Muscle of arm (tissue), 12 donors: ENCODE measurements around the gene VASN. TPM values are rescaled to one million over a fixed set of nuclear protein-coding genes. Genes with fewer than 3 reads are reported as not detected.

ENCODE experiments used
- DNase-seq: peaks from one replicate; pipeline ENCODE4 v3.0.0-alpha.2; 2013
- polyA plus RNA-seq, 12 donors: library from polyadenylated mRNA; unstranded; fragments of 120-200 nt; gene quantifications; one replicate each; pipeline ENCODE4 v1.2.1, GENCODE V29; 2013; ENCODE audit not compliant: insufficient read length in 12 of 12

Gene VASN
- polyA plus RNA-seq, 12 donors = 6.2 to 22.1 (median 9.9) TPM; not detected in 1

- no peak for DNase-seq
Observed at GRCh38 chr16:4395055-4395726, 23.5 kb downstream of the VASN start.

GRCh38 chr16:4399001-4399730 lies 27.5 kb downstream of the VASN start:
- DNase-seq = no peak

- DNase-seq = no peak
Observed at GRCh38 chr16:4401094-4401501, 29.4 kb downstream of the VASN start.

- no peak for DNase-seq
Observed at GRCh38 chr16:4401510-4401909, 29.9 kb downstream of the VASN start.

- peak; percentile 86 for DNase-seq
Observed at GRCh38 chr16:4402439-4403132, 30.9 kb downstream of the VASN start.

- no peak for DNase-seq
Observed at GRCh38 chr16:4403133-4403949, 31.7 kb downstream of the VASN start.

GRCh38 chr16:4404247-4404966 lies 32.8 kb downstream of the VASN start:
- DNase-seq = no peak

- DNase-seq = no peak
Observed at GRCh38 chr16:4404967-4405696, 33.5 kb downstream of the VASN start.

GRCh38 chr16:4407543-4408322 lies 36.1 kb downstream of the VASN start:
- no peak for DNase-seq

- DNase-seq = no peak
Observed at GRCh38 chr16:4408323-4408690, 36.7 kb downstream of the VASN start.

GRCh38 chr16:4409081-4409932 lies 37.7 kb downstream of the VASN start:
- no peak for DNase-seq

- peak; percentile 85 for DNase-seq
Observed at GRCh38 chr16:4410335-4411075, 38.9 kb downstream of the VASN start.

GRCh38 chr16:4411684-4412083 lies 40.0 kb downstream of the VASN start:
- DNase-seq = peak; percentile 78

- no peak for DNase-seq
Observed at GRCh38 chr16:4412159-4412558, 40.5 kb downstream of the VASN start.

GRCh38 chr16:4412854-4413253 lies 41.2 kb downstream of the VASN start:
- no peak for DNase-seq

- DNase-seq = no peak
Observed at GRCh38 chr16:4414187-4414917, 42.7 kb downstream of the VASN start.

- DNase-seq = no peak
Observed at GRCh38 chr16:4415538-4416199, 44.0 kb downstream of the VASN start.
